Measurements from ENCODE around the gene CTIF.

The CTIF gene

DNA sequence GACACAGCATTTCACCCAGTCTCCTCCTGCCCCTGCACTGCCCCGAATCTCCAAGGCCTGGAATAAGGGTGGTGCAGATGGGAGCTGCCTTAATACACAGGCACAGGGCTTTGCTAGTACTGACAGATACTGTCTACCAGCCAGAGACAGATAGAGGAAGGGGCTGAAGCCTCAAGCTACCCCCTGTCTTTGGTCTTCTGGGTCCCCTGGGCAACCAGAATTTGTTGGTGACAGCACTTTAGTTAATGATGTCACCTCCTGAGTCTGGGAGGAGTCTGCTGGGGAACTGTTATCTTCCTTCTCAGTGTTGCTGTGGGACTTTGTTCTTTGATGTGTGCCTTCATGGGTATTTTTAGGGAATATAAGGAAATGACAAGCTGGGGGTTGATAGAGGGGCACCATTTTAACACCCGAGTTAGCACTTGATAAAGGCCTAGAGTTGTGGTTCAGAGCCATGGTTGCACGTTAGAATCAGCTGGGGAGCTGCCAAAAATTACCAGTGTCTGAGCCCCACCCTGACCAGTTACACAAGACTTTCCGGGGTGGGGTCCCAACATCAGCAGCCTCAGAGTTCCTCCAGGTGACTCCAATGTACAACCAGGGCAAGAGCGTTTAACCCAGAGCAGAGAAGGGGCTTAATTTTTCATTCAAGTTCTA is 275.1 kb downstream of the CTIF start:
- H3K27ac ChIP-seq (ENCODE audit: low read depth, low read length) = no peak overlapping the region
- peaks cover 8 to 18% of the 10 kb centered on the region in 2 donors for H3K4me1 ChIP-seq (ENCODE audit: control insufficient read depth in 1 of 2, insufficient read depth in 2 of 2, low read length in 2 of 2)
- H3K4me3 ChIP-seq (ENCODE audit: low read depth in 1 of 2, low read length in 2 of 2) = no peak overlapping the region
- no peaks in the 10 kb centered on the region for H3K27me3 ChIP-seq (ENCODE audit: control insufficient read depth in 1 of 2, insufficient read depth in 2 of 2, low read length in 2 of 2)
- no peaks in the 10 kb centered on the region for H3K9me3 ChIP-seq (ENCODE audit: control insufficient read depth in 1 of 2, low read length in 2 of 2)
- no peak overlapping the region for H3K9ac ChIP-seq (ENCODE audit: low read depth in 1 of 2, low read length in 2 of 2)
- peaks cover 4 to 6% of the 10 kb centered on the region in 2 donors for H3K36me3 ChIP-seq (ENCODE audit: control insufficient read depth in 1 of 2, insufficient read depth in 2 of 2, low read length in 2 of 2)

DNA sequence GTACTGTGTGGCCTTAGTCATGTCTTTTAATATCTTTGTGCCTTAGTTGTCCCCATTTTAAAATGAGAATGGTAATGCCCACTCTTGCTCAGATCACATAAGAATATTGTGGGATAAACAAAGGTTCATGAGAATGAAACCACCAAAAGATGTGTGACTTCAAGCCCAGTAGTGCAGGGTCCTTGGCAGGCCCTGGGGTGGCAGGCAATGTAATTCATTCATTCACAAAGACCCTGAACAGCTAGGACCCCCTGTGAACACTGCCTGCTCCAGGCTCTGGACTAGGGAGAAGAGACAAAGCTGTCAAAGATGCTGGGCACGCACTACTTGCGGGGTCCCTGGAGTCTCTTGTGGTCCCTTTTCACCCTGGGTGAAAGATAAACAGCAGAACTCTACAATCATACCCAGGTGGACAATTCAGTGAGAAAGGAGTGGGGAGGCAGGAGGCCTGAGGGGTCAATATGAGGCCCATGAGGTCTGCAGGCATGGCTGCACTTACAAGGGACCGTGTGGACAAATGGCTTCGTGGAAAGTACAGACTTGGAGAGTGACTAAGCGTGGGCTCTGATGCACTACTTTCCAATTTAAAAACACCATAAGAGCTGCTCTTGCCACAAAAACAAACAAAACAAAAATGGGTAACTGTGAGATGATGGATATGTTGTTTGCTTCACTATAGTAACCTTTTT is 275.8 kb downstream of the CTIF start:
- Histone ChIP-seq H3K4me3 (ENCODE audit: low read depth in 1 of 2, low read length in 2 of 2) (no peak overlapping the region), H3K9ac (ENCODE audit: low read depth in 1 of 2, low read length in 2 of 2) (no peak overlapping the region), H3K36me3 (ENCODE audit: control insufficient read depth in 1 of 2, insufficient read depth in 2 of 2, low read length in 2 of 2) (peaks cover 4 to 6% of the 10 kb centered on the region in 2 donors), H3K27ac (ENCODE audit: low read depth, low read length) (no peak overlapping the region), H3K27me3 (ENCODE audit: control insufficient read depth in 1 of 2, insufficient read depth in 2 of 2, low read length in 2 of 2) (no peaks in the 10 kb centered on the region), H3K9me3 (ENCODE audit: control insufficient read depth in 1 of 2, low read length in 2 of 2) (no peaks in the 10 kb centered on the region), H3K4me1 (ENCODE audit: control insufficient read depth in 1 of 2, insufficient read depth in 2 of 2, low read length in 2 of 2) (peaks cover 8 to 18% of the 10 kb centered on the region in 2 donors)

DNA sequence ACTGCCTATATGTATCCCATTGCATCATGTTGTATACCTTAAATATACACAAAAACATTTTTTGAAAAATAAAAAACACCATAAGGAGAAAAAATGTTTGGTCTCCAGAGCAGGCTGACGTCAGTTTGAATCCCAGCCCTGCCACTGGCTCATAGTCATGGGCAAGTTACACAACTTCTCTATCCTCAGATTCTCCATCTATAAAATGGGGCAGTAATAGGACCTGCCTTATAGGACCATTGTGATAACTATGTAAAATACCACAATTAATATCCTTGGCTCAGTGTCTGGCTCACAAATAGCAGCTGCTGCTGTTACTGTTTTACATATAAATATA is 276.3 kb downstream of the CTIF start:
- H3K27ac ChIP-seq (ENCODE audit: low read depth, low read length) = no peak overlapping the region

GRCh38 chr18:48815581-48816324 is 276.9 kb downstream of the CTIF start:
- H3K9ac ChIP-seq (ENCODE audit: low read depth in 1 of 2, low read length in 2 of 2) = no peak overlapping the region
- no peak overlapping the region for H3K4me3 ChIP-seq (ENCODE audit: low read depth in 1 of 2, low read length in 2 of 2)
- no peaks in the 10 kb centered on the region for H3K27me3 ChIP-seq (ENCODE audit: control insufficient read depth in 1 of 2, insufficient read depth in 2 of 2, low read length in 2 of 2)
- H3K36me3 ChIP-seq (ENCODE audit: control insufficient read depth in 1 of 2, insufficient read depth in 2 of 2, low read length in 2 of 2) = peaks cover 4 to 6% of the 10 kb centered on the region in 2 donors
- H3K9me3 ChIP-seq (ENCODE audit: control insufficient read depth in 1 of 2, low read length in 2 of 2) = no peaks in the 10 kb centered on the region
- H3K27ac ChIP-seq (ENCODE audit: low read depth, low read length) = no peak overlapping the region
- peaks cover 8 to 18% of the 10 kb centered on the region in 2 donors for H3K4me1 ChIP-seq (ENCODE audit: control insufficient read depth in 1 of 2, insufficient read depth in 2 of 2, low read length in 2 of 2)

More for the DNA sequence above, 276.3 kb downstream of the CTIF start:
- Histone ChIP-seq H3K27me3 (ENCODE audit: control insufficient read depth in 1 of 2, insufficient read depth in 2 of 2, low read length in 2 of 2) (no peaks in the 10 kb centered on the region), H3K4me3 (ENCODE audit: low read depth in 1 of 2, low read length in 2 of 2) (no peak overlapping the region), H3K4me1 (ENCODE audit: control insufficient read depth in 1 of 2, insufficient read depth in 2 of 2, low read length in 2 of 2) (peaks cover 8 to 18% of the 10 kb centered on the region in 2 donors), H3K36me3 (ENCODE audit: control insufficient read depth in 1 of 2, insufficient read depth in 2 of 2, low read length in 2 of 2) (peaks cover 4 to 6% of the 10 kb centered on the region in 2 donors), H3K9ac (ENCODE audit: low read depth in 1 of 2, low read length in 2 of 2) (no peak overlapping the region), H3K9me3 (ENCODE audit: control insufficient read depth in 1 of 2, low read length in 2 of 2) (no peaks in the 10 kb centered on the region)

DNA sequence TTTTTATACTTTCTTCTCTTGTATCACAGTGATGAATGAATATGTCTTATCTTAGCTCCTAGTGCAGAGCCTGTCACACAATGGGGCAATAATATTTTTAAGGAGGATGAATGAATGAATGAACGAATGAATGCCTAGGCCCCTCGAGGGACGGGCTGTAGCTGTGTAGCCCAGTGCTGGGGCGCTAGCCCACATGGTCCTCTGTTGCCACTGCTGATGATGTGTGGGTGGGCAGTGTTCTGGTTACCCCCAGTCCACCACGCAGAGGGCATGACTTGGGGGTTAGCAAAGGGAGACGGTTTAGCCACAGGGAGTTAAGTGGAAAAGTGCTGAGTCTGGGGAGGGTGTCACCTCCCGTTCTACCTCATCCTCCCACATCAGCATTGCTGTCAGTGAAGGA is 277.7 kb downstream of the CTIF start:
- H3K27me3 ChIP-seq (ENCODE audit: control insufficient read depth in 1 of 2, insufficient read depth in 2 of 2, low read length in 2 of 2) = no peaks in the 10 kb centered on the region
- no peak overlapping the region for H3K4me3 ChIP-seq (ENCODE audit: low read depth in 1 of 2, low read length in 2 of 2)
- H3K4me1 ChIP-seq (ENCODE audit: control insufficient read depth in 1 of 2, insufficient read depth in 2 of 2, low read length in 2 of 2) = peaks cover 8 to 18% of the 10 kb centered on the region in 2 donors
- no peak overlapping the region for H3K9ac ChIP-seq (ENCODE audit: low read depth in 1 of 2, low read length in 2 of 2)
- no peak overlapping the region for H3K27ac ChIP-seq (ENCODE audit: low read depth, low read length)
- H3K9me3 ChIP-seq (ENCODE audit: control insufficient read depth in 1 of 2, low read length in 2 of 2) = no peaks in the 10 kb centered on the region
- peaks cover 4 to 6% of the 10 kb centered on the region in 2 donors for H3K36me3 ChIP-seq (ENCODE audit: control insufficient read depth in 1 of 2, insufficient read depth in 2 of 2, low read length in 2 of 2)

GRCh38 chr18:48817021-48817461 is 278.2 kb downstream of the CTIF start:
- no peaks in the 10 kb centered on the region for H3K9me3 ChIP-seq (ENCODE audit: control insufficient read depth in 1 of 2, low read length in 2 of 2)
- H3K27ac ChIP-seq (ENCODE audit: low read depth, low read length) = no peak overlapping the region
- H3K9ac ChIP-seq (ENCODE audit: low read depth in 1 of 2, low read length in 2 of 2) = no peak overlapping the region
- H3K36me3 ChIP-seq (ENCODE audit: control insufficient read depth in 1 of 2, insufficient read depth in 2 of 2, low read length in 2 of 2) = peaks cover 4 to 6% of the 10 kb centered on the region in 2 donors
- peaks cover 8 to 18% of the 10 kb centered on the region in 2 donors for H3K4me1 ChIP-seq (ENCODE audit: control insufficient read depth in 1 of 2, insufficient read depth in 2 of 2, low read length in 2 of 2)
- H3K4me3 ChIP-seq (ENCODE audit: low read depth in 1 of 2, low read length in 2 of 2) = no peak overlapping the region
- no peaks in the 10 kb centered on the region for H3K27me3 ChIP-seq (ENCODE audit: control insufficient read depth in 1 of 2, insufficient read depth in 2 of 2, low read length in 2 of 2)

GRCh38 chr18:48818329-48819254 is 279.8 kb downstream of the CTIF start:
- no peak overlapping the region for H3K9ac ChIP-seq (ENCODE audit: low read depth in 1 of 2, low read length in 2 of 2)
- no peaks in the 10 kb centered on the region for H3K27me3 ChIP-seq (ENCODE audit: control insufficient read depth in 1 of 2, insufficient read depth in 2 of 2, low read length in 2 of 2)
- peaks cover 8 to 11% of the 10 kb centered on the region in 2 donors for H3K4me1 ChIP-seq (ENCODE audit: control insufficient read depth in 1 of 2, insufficient read depth in 2 of 2, low read length in 2 of 2)
- H3K9me3 ChIP-seq (ENCODE audit: control insufficient read depth in 1 of 2, low read length in 2 of 2) = peaks cover 0 to 3% of the 10 kb centered on the region in 2 donors
- H3K4me3 ChIP-seq (ENCODE audit: low read depth in 1 of 2, low read length in 2 of 2) = no peak overlapping the region
- peaks cover 4 to 6% of the 10 kb centered on the region in 2 donors for H3K36me3 ChIP-seq (ENCODE audit: control insufficient read depth in 1 of 2, insufficient read depth in 2 of 2, low read length in 2 of 2)
- H3K27ac ChIP-seq (ENCODE audit: low read depth, low read length) = no peak overlapping the region

DNA sequence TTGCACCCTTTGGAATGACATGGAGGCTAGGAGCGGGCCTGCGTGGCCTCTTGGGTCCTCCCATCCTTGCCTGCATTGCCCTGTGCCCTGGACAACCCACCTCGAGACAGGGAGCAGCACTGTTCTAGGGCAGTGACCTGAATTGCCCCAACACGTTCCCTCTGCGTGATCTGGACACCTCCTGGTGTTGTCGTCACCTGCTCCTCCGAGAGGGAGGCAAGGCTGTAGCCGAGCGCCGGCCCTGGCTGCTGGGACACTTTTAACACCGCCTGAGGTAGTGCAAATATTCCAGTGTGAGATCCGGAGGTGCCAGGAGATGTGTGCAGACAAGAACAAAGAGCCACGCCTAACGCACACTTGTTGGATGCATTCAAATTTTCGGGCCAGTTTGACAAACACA is 280.4 kb downstream of the CTIF start:
- Histone ChIP-seq H3K9me3 (ENCODE audit: control insufficient read depth in 1 of 2, low read length in 2 of 2) (peaks cover 0 to 3% of the 10 kb centered on the region in 2 donors), H3K4me1 (ENCODE audit: control insufficient read depth in 1 of 2, insufficient read depth in 2 of 2, low read length in 2 of 2) (peaks cover 1 to 4% of the 10 kb centered on the region in 2 donors), H3K9ac (ENCODE audit: low read depth in 1 of 2, low read length in 2 of 2) (no peak overlapping the region), H3K36me3 (ENCODE audit: control insufficient read depth in 1 of 2, insufficient read depth in 2 of 2, low read length in 2 of 2) (peaks cover 4 to 6% of the 10 kb centered on the region in 2 donors), H3K27me3 (ENCODE audit: control insufficient read depth in 1 of 2, insufficient read depth in 2 of 2, low read length in 2 of 2) (no peaks in the 10 kb centered on the region), H3K4me3 (ENCODE audit: low read depth in 1 of 2, low read length in 2 of 2) (no peak overlapping the region), H3K27ac (ENCODE audit: low read depth, low read length) (no peak overlapping the region)

GRCh38 chr18:48819781-48820482 is 281.1 kb downstream of the CTIF start:
- H3K9ac ChIP-seq (ENCODE audit: low read depth in 1 of 2, low read length in 2 of 2) = no peak overlapping the region
- peaks cover 4 to 6% of the 10 kb centered on the region in 2 donors for H3K36me3 ChIP-seq (ENCODE audit: control insufficient read depth in 1 of 2, insufficient read depth in 2 of 2, low read length in 2 of 2)
- no peak overlapping the region for H3K27ac ChIP-seq (ENCODE audit: low read depth, low read length)

More at GRCh38 chr18:48819781-48820482, 281.1 kb downstream of the CTIF start:
- H3K4me1 ChIP-seq (ENCODE audit: control insufficient read depth in 1 of 2, insufficient read depth in 2 of 2, low read length in 2 of 2) = no peaks in the 10 kb centered on the region
- H3K4me3 ChIP-seq (ENCODE audit: low read depth in 1 of 2, low read length in 2 of 2) = no peak overlapping the region
- no peaks in the 10 kb centered on the region for H3K27me3 ChIP-seq (ENCODE audit: control insufficient read depth in 1 of 2, insufficient read depth in 2 of 2, low read length in 2 of 2)
- peaks cover 0 to 3% of the 10 kb centered on the region in 2 donors for H3K9me3 ChIP-seq (ENCODE audit: control insufficient read depth in 1 of 2, low read length in 2 of 2)
